ENCODE results near the gene GRIN2C.

- TF ChIP-seq CBX2 (IDR thresholded peaks at IDR 0.05; ENCODE audit: insufficient read depth, low read length, poor library complexity, severe bottlenecking) (no peak), SIX5 (IDR thresholded peaks at IDR 0.05; ENCODE audit: borderline replicate concordance in 1 of 2, insufficient read depth in 1 of 2, low read depth in 1 of 2, low read length in 2 of 2) (no peak), HMGXB4 (CRISPR knock-in tag; IDR thresholded peaks at IDR 0.05) (no peak), JUND (IDR thresholded peaks at IDR 0.05; ENCODE audit: borderline replicate concordance, low read depth, low read length) (no peak), JUND (tag; IDR thresholded peaks at IDR 0.05; ENCODE audit: borderline replicate concordance, low read depth, low read length) (no peak)
Measured at GRCh38 chr17:74838274-74838673, 21.4 kb downstream of the GRIN2C start.

All from K562 (cell line).